Stimulated activated CD4-positive, alpha-beta T cell treated with anti-CD3 and anti-CD28 coated beads, Interleukin-4, amount 100 ng/mL, for 24 hours (primary cell): Measurements from ENCODE around the gene KASH5.

Experiments
- DNase-seq: peaks from one replicate; pipeline ENCODE4 v3.0.0-alpha.2; 2020

KASH5 gene

GRCh38 chr19:49461656-49462055, 73.6 kb downstream of the KASH5 start:
- no peak for DNase-seq

- DNase-seq: no peak
These were observed 74.4 kb downstream of the KASH5 start for GRCh38 chr19:49462492-49462891.

GRCh38 chr19:49463960-49464740, 76.1 kb downstream of the KASH5 start:
- no peak for DNase-seq

DNA sequence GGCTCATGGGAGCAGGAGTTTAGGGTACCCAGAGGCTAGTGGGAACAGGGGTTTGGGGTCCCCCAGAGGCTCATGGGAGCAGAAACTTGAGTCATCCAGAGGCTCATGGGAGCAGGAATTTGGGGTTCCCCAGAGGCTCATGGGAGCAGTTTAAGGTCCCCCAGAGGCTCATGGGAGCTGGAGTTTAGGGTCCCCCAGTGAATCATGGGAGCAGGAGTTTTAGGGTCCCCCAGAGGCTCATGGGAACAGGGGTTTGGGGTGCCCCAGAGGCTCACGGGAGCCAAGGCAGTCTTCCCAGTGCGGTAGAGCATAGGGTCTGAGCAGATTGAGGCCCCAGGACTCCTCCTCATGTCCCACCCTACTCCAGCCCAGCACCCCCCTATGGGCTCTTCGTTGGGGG, 77.3 kb downstream of the KASH5 start:
- no peak for DNase-seq
